ENCODE measurements around the gene ISCU. TPM values are rescaled to one million over a fixed set of nuclear protein-coding genes. Genes with fewer than 3 reads are reported as not detected.

Gene ISCU
- polyA plus RNA-seq, 1 of the 3 experiments (the other 2 are of a cell fraction): 165 TPM

DNA sequence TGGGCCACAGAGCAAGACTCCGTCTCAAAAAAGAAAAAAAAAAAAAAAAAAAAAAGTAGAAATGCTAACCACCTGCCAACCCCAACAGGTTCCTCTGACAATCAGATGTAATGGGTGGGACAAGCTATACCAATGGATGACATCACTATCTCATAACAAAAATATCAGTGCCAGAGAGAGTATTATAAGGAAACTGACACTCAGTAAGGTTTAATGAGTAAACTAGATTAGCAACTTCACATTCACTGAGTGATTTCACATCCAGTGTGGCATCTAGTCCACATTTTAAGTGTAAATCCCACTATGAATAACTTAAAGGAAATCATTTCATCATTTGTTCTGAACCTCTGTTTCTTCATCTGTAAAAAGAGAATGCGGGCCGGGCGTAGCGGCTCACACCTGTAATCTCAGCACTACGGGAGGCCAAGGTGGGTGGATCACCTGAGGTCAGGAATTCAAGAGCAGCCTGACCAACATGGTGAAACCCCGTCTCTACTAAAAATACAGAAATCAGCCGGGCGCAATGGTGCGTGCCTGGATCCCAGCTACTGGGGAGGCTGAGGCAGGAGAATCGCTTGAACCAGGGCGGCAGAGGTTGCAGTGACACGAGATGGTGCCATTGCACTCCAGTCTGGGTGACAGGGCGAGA lies 3.3 kb upstream of the ISCU start:
- POLR2A ChIA-PET: interaction anchor here (0.6 to 0.7 kb wide), 2 partner anchors 344 to 504 kb away, joined by 3 to 4 read pairs; no protein-coding TSS in a partner anchor
- Histone ChIP-seq H2AFZ (ENCODE audit: low read depth) (no peak overlapping the region), H3K27ac (ENCODE audit: low read depth in 2 of 2, low read length in 1 of 2) (no peak overlapping the region), H3K9me3 (no peaks in the 10 kb centered on the region), H3K4me2 (peak overlapping the region; percentile 92; the same call in 1 of the 2 replicates), H3K4me3 (ENCODE audit: low read depth in 2 of 2, low read length in 1 of 2) (peak overlapping the region in 1 of 2 experiments; percentile 97; a peak in 1 of 4 replicates), H3K4me1 (ENCODE audit: control insufficient read depth in 1 of 2, insufficient read depth in 2 of 2, low read depth in 1 of 2, low read length in 1 of 2) (peaks cover 9 to 27% of the 10 kb centered on the region in 2 experiments; a peak in 3 of 4 replicates), H3F3A (replicated peaks; ENCODE audit: insufficient read depth) (peaks cover 7% of the 10 kb centered on the region), H3K9me2 (no peaks in the 10 kb centered on the region), H3K79me2 (ENCODE audit: insufficient read depth) (peaks cover 89% of the 10 kb centered on the region), H4K20me1 (ENCODE audit: insufficient read depth) (peaks cover 42% of the 10 kb centered on the region), H3K36me3 (replicated peaks in 1 of 2; ENCODE audit: control insufficient read depth in 1 of 2, insufficient read depth in 2 of 2, low read length in 1 of 2) (peaks cover under 1 to 8% of the 10 kb centered on the region in 2 experiments), H3K27me3 (ENCODE audit: insufficient read depth) (no peaks in the 10 kb centered on the region), H3K9ac (no peak overlapping the region)
- DNase-seq: no peak
- WGBS (ENCODE audit: low lambda C conversion rate): 81% methylated on average over 14 of the region's 14 CpGs
- TF ChIP-seq GATA2 (CRISPR knock-in tag; IDR thresholded peaks at IDR 0.05) (no peak), MXI1 (IDR thresholded peaks at IDR 0.05; ENCODE audit: low read depth, low read length) (no peak), SIN3A (IDR thresholded peaks at IDR 0.05; ENCODE audit: borderline replicate concordance, low read depth, low read length) (no peak), EP300 (IDR thresholded peaks at IDR 0.05; ENCODE audit: borderline replicate concordance in 1 of 2, low read depth in 1 of 2, low read length in 1 of 2) (no peak), FOXJ3 (CRISPR knock-in tag; IDR thresholded peaks at IDR 0.05) (no peak), JUND (IDR thresholded peaks at IDR 0.05) (no peak), ELF1 (IDR thresholded peaks at IDR 0.05) (no peak), RCOR1 (IDR thresholded peaks at IDR 0.05; ENCODE audit: low read length) (no peak), RXRA (IDR thresholded peaks at IDR 0.05; ENCODE audit: borderline replicate concordance, low read depth) (no peak), YY1 (IDR thresholded peaks at IDR 0.05; ENCODE audit: low read depth) (no peak), NRF1 (IDR thresholded peaks at IDR 0.05; ENCODE audit: low read depth, low read length) (no peak), NFIC (IDR thresholded peaks at IDR 0.05; ENCODE audit: borderline replicate concordance) (no peak), TAF1 (IDR thresholded peaks at IDR 0.05; ENCODE audit: borderline replicate concordance, low read depth, low read length) (no peak), CHD2 (IDR thresholded peaks at IDR 0.05; ENCODE audit: low read length, partially characterized antibody) (no peak), GABPA (IDR thresholded peaks at IDR 0.05; ENCODE audit: low read depth) (no peak)
- TF ChIP-seq, protein P1, sequence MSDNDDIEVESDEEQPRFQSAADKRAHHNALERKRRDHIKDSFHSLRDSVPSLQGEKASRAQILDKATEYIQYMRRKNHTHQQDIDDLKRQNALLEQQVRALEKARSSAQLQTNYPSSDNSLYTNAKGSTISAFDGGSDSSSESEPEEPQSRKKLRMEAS (IDR thresholded peaks at IDR 0.05; ENCODE audit: low read depth): no peak
- TF ChIP-seq, protein P2, sequence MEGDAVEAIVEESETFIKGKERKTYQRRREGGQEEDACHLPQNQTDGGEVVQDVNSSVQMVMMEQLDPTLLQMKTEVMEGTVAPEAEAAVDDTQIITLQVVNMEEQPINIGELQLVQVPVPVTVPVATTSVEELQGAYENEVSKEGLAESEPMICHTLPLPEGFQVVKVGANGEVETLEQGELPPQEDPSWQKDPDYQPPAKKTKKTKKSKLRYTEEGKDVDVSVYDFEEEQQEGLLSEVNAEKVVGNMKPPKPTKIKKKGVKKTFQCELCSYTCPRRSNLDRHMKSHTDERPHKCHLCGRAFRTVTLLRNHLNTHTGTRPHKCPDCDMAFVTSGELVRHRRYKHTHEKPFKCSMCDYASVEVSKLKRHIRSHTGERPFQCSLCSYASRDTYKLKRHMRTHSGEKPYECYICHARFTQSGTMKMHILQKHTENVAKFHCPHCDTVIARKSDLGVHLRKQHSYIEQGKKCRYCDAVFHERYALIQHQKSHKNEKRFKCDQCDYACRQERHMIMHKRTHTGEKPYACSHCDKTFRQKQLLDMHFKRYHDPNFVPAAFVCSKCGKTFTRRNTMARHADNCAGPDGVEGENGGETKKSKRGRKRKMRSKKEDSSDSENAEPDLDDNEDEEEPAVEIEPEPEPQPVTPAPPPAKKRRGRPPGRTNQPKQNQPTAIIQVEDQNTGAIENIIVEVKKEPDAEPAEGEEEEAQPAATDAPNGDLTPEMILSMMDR (IDR thresholded peaks at IDR 0.05): no peak
- TF ChIP-seq, protein P3, sequence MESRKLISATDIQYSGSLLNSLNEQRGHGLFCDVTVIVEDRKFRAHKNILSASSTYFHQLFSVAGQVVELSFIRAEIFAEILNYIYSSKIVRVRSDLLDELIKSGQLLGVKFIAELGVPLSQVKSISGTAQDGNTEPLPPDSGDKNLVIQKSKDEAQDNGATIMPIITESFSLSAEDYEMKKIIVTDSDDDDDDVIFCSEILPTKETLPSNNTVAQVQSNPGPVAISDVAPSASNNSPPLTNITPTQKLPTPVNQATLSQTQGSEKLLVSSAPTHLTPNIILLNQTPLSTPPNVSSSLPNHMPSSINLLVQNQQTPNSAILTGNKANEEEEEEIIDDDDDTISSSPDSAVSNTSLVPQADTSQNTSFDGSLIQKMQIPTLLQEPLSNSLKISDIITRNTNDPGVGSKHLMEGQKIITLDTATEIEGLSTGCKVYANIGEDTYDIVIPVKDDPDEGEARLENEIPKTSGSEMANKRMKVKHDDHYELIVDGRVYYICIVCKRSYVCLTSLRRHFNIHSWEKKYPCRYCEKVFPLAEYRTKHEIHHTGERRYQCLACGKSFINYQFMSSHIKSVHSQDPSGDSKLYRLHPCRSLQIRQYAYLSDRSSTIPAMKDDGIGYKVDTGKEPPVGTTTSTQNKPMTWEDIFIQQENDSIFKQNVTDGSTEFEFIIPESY (IDR thresholded peaks at IDR 0.05; ENCODE audit: borderline replicate concordance, low read depth): no peak
- TF ChIP-seq, protein P4, sequence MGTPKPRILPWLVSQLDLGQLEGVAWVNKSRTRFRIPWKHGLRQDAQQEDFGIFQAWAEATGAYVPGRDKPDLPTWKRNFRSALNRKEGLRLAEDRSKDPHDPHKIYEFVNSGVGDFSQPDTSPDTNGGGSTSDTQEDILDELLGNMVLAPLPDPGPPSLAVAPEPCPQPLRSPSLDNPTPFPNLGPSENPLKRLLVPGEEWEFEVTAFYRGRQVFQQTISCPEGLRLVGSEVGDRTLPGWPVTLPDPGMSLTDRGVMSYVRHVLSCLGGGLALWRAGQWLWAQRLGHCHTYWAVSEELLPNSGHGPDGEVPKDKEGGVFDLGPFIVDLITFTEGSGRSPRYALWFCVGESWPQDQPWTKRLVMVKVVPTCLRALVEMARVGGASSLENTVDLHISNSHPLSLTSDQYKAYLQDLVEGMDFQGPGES (IDR thresholded peaks at IDR 0.05; ENCODE audit: low read depth, low read length): no peak
- CTCF ChIA-PET: interaction anchor here (1.1 to 16.0 kb wide), 3 partner anchors 9 to 245 kb away, joined by 3 to 503 read pairs (median 9); no protein-coding TSS in a partner anchor

Data from SK-N-SH (cell line).